WTC11 (cell line): Measurements from ENCODE around the gene UBE2E1. TPM values are rescaled to one million over a fixed set of nuclear protein-coding genes. Genes with fewer than 3 reads are reported as not detected.

Source experiments
- ARID4B ChIP-seq: sonication (generic); formaldehyde crosslinking; IDR thresholded peaks from 2 replicates; pipeline ENCODE4 v1.8.0; 2023; ENCODE audit warnings: missing genetic modification reagents, mild to moderate bottlenecking, borderline replicate concordance
- ATF3 ChIP-seq: sonication (generic); formaldehyde crosslinking; conservative IDR thresholded peaks from 2 replicates; pipeline ENCODE4 v1.8.1; 2022; ENCODE audit warnings: mild to moderate bottlenecking, missing genetic modification reagents
- ATF6 ChIP-seq: sonication (generic); formaldehyde crosslinking; IDR thresholded peaks from 2 replicates; pipeline ENCODE4 v1.8.1; 2023; ENCODE audit warnings: mild to moderate bottlenecking, missing genetic modification reagents
- CBFB ChIP-seq: sonication (generic); formaldehyde crosslinking; IDR thresholded peaks from 2 replicates; pipeline ENCODE4 v1.8.1; 2022; ENCODE audit warnings: mild to moderate bottlenecking, low read depth, missing genetic modification reagents
- CTCF ChIP-seq: fragments of 200-600 bp; IDR thresholded peaks from 2 replicates; pipeline ENCODE4 v1.8.0; 2022; ENCODE audit warnings: antibody characterized with exemption
- ERG ChIP-seq: fragments of 250-450 bp; sonication (Bioruptor Pico); IDR thresholded peaks from 2 replicates; pipeline ENCODE4 v1.8.0; 2021; ENCODE audit warnings: mild to moderate bottlenecking
- ETV6 ChIP-seq: sonication (generic); formaldehyde crosslinking; IDR thresholded peaks from 2 replicates; pipeline ENCODE4 v1.8.1; 2022; ENCODE audit warnings: mild to moderate bottlenecking, missing genetic modification reagents
- FOXP1 ChIP-seq: sonication (generic); formaldehyde crosslinking; IDR thresholded peaks from 2 replicates; pipeline ENCODE4 v1.8.0; 2022; ENCODE audit warnings: missing genetic modification reagents, mild to moderate bottlenecking, moderate library complexity, borderline replicate concordance
- GTF2I ChIP-seq: fragments of 250-450 bp; sonication (Bioruptor Pico); conservative IDR thresholded peaks from 2 replicates; pipeline ENCODE4 v1.4.0; 2021; ENCODE audit warnings: mild to moderate bottlenecking
- NFE2L1 ChIP-seq: sonication (generic); formaldehyde crosslinking; IDR thresholded peaks from 2 replicates; pipeline ENCODE4 v1.8.1; 2023; ENCODE audit warnings: missing genetic modification reagents
- NFYB ChIP-seq: sonication (generic); formaldehyde crosslinking; conservative IDR thresholded peaks from 2 replicates; pipeline ENCODE4 v1.8.0; 2022; ENCODE audit warnings: low read depth, missing genetic modification reagents
- PRDM15 ChIP-seq: sonication (generic); formaldehyde crosslinking; IDR thresholded peaks from 2 replicates; pipeline ENCODE4 v1.8.0; 2022; ENCODE audit warnings: missing genetic modification reagents
- SMAD4 ChIP-seq: sonication (generic); formaldehyde crosslinking; IDR thresholded peaks from 2 replicates; pipeline ENCODE4 v1.8.0; 2022; ENCODE audit warnings: mild to moderate bottlenecking, missing genetic modification reagents
- TCF7 ChIP-seq: sonication (generic); formaldehyde crosslinking; IDR thresholded peaks from 2 replicates; pipeline ENCODE4 v1.8.0; 2022; ENCODE audit warnings: mild to moderate bottlenecking, low read depth, missing genetic modification reagents, moderate library complexity
- TEAD4 ChIP-seq: sonication (generic); formaldehyde crosslinking; IDR thresholded peaks from 2 replicates; pipeline ENCODE4 v1.8.0; 2022; ENCODE audit warnings: mild to moderate bottlenecking, missing genetic modification reagents
- TP53 ChIP-seq: sonication (generic); formaldehyde crosslinking; IDR thresholded peaks from 2 replicates; pipeline ENCODE4 v1.8.1; 2023; ENCODE audit warnings: mild to moderate bottlenecking, missing genetic modification reagents
- ZBTB21 ChIP-seq: sonication (generic); formaldehyde crosslinking; IDR thresholded peaks from 2 replicates; pipeline ENCODE4 v1.8.1; 2023; ENCODE audit warnings: mild to moderate bottlenecking, missing genetic modification reagents, borderline replicate concordance
- ZNF121 ChIP-seq: sonication (generic); formaldehyde crosslinking; IDR thresholded peaks from 2 replicates; pipeline ENCODE4 v1.8.0; 2023; ENCODE audit warnings: missing genetic modification reagents
- ZNF416 ChIP-seq: fragments of 250-450 bp; sonication (Bioruptor Pico); IDR thresholded peaks from 2 replicates; pipeline ENCODE4 v1.9.0; 2021; ENCODE audit warnings: mild to moderate bottlenecking, inconsistent platforms
- ZNF425 ChIP-seq: fragments of 250-450 bp; sonication (Bioruptor Pico); conservative IDR thresholded peaks from 2 replicates; pipeline ENCODE4 v1.9.0; 2021; ENCODE audit warnings: mild to moderate bottlenecking
- ZNF512 ChIP-seq: sonication (generic); formaldehyde crosslinking; IDR thresholded peaks from 2 replicates; pipeline ENCODE4 v1.8.1; 2022; ENCODE audit warnings: missing genetic modification reagents, borderline replicate concordance
- total RNA-seq: library from RNA; stranded (reverse); gene quantifications from 3 replicates; pipeline ENCODE4 v1.2.3, GENCODE V29; 2021

The UBE2E1 gene
- total RNA-seq, 1 experiment from 2014 or later = 121 TPM

- TF ChIP-seq CBFB (CRISPR knock-in tag) (no peak), ZNF121 (CRISPR knock-in tag) (no peak), ZBTB21 (CRISPR knock-in tag) (peak; percentile 55; the same call in 1 of the 2 replicates), ARID4B (CRISPR knock-in tag) (no peak), TEAD4 (CRISPR knock-in tag) (no peak), ETV6 (CRISPR knock-in tag) (no peak), ERG (CRISPR knock-in tag) (no peak), TP53 (CRISPR knock-in tag) (no peak; the same call in 1 of the 2 replicates), GTF2I (CRISPR knock-in tag) (no peak), ATF6 (CRISPR knock-in tag) (no peak), SMAD4 (CRISPR knock-in tag) (no peak), FOXP1 (CRISPR knock-in tag) (peak; percentile 85), TCF7 (CRISPR knock-in tag) (no peak), ATF3 (CRISPR knock-in tag) (no peak), CTCF (no peak), NFYB (CRISPR knock-in tag) (0 out of 2 replicates have a peak, but pooled peaks have one; percentile 20), ZNF512 (CRISPR knock-in tag) (no peak), ZNF416 (CRISPR knock-in tag) (no peak), PRDM15 (CRISPR knock-in tag) (no peak), NFE2L1 (CRISPR knock-in tag) (no peak; the same call in 1 of the 2 replicates), ZNF425 (CRISPR knock-in tag) (no peak)
Measured at GRCh38 chr3:23810343-23811184, 4.8 kb downstream of the UBE2E1 start (continued).
